NCI-H446 (cell line): Measurements from ENCODE around the gene AKAP13.
A peak's percentile ranks its signal among the peaks of the same experiment; 100 is the strongest.

Experiments
- DNase-seq, 2 experiments: peaks; one replicate each; lab custom pipeline; 2025; lab: John Stamatoyannopoulos, UW

The AKAP13 gene

GRCh38 chr15:85706779-85707518, 326.5 kb downstream of the AKAP13 start:
- no peak for DNase-seq

- no peak for DNase-seq
Observed at GRCh38 chr15:85707519-85708338, 327.3 kb downstream of the AKAP13 start.

- no peak for DNase-seq
Observed at GRCh38 chr15:85708402-85708941, 328.1 kb downstream of the AKAP13 start.

GRCh38 chr15:85709250-85709649, 328.8 kb downstream of the AKAP13 start:
- DNase-seq: no peak

GRCh38 chr15:85710340-85710842, 330.0 kb downstream of the AKAP13 start:
- no peak for DNase-seq

- DNase-seq: no peak
Observed at GRCh38 chr15:85711580-85712192, 331.3 kb downstream of the AKAP13 start.

- no peak for DNase-seq
Observed at GRCh38 chr15:85716261-85716660, 335.9 kb downstream of the AKAP13 start.

- no peak for DNase-seq
Observed at GRCh38 chr15:85717212-85717611, 336.8 kb downstream of the AKAP13 start.

- no peak for DNase-seq
Observed at GRCh38 chr15:85718271-85718971, 338.0 kb downstream of the AKAP13 start.

GRCh38 chr15:85718981-85719380, 338.6 kb downstream of the AKAP13 start:
- DNase-seq: no peak

GRCh38 chr15:85722374-85723152, 342.2 kb downstream of the AKAP13 start:
- no peak for DNase-seq

- DNase-seq: no peak
Observed at GRCh38 chr15:85723960-85724945, 343.9 kb downstream of the AKAP13 start.

- DNase-seq: no peak
Observed at GRCh38 chr15:85725019-85725418, 344.6 kb downstream of the AKAP13 start.

GRCh38 chr15:85725564-85725963, 345.2 kb downstream of the AKAP13 start:
- DNase-seq: no peak

- DNase-seq: no peak
Observed at GRCh38 chr15:85726454-85726853, 346.1 kb downstream of the AKAP13 start.

- no peak for DNase-seq
Observed at GRCh38 chr15:85727068-85727467, 346.7 kb downstream of the AKAP13 start.

GRCh38 chr15:85730001-85730820, 349.8 kb downstream of the AKAP13 start:
- peak; percentile 9 to 73 for DNase-seq

GRCh38 chr15:85733416-85733815, 353.0 kb downstream of the AKAP13 start:
- DNase-seq: no peak

- no peak for DNase-seq
Observed at GRCh38 chr15:85737061-85737460, 356.7 kb downstream of the AKAP13 start.
